Natural killer cell (primary cell): ENCODE data around the gene CFAP299. TPM values are rescaled to one million over a fixed set of nuclear protein-coding genes. Genes with fewer than 3 reads are reported as not detected.

Source experiments
- ATAC-seq, 3 donors: fragments of 150-1000 bp in 2 of 3; fragments of 200-7000 bp in 1 of 3; cut with Tn5 transposase; 1 replicate in 1 of 3; 2 replicates in 2 of 3; pipeline ENCODE4 v1.10.0; 2021; ENCODE audit warnings: mild to moderate bottlenecking in 2 of 3, moderate library complexity in 2 of 3
- DNase-seq, 2 donors: peaks; one replicate each; pipeline versions ENCODE4 v3.0.0 to v3.0.0-alpha.2; 2013 to 2021; ENCODE audit warnings: mixed read lengths in 1 of 2
- H3K27ac ChIP-seq: one replicate; pipeline ENCODE4 v1.5.1; 2013; ENCODE audit warnings: mild to moderate bottlenecking, low read length
- H3K27me3 ChIP-seq: one replicate; pipeline ENCODE4 v1.6.1; 2013; ENCODE audit warnings: low read length; ENCODE audit not compliant: control insufficient read depth, insufficient read depth
- H3K36me3 ChIP-seq: one replicate; pipeline ENCODE4 v1.6.1; 2013; ENCODE audit warnings: low read length; ENCODE audit not compliant: control insufficient read depth, insufficient read depth
- H3K4me1 ChIP-seq: one replicate; pipeline ENCODE4 v1.6.1; 2013; ENCODE audit warnings: low read length; ENCODE audit not compliant: control insufficient read depth, insufficient read depth
- H3K4me3 ChIP-seq: one replicate; pipeline ENCODE4 v1.5.1; 2013; ENCODE audit warnings: low read length
- H3K9me3 ChIP-seq: one replicate; pipeline ENCODE4 v1.6.1; 2013; ENCODE audit warnings: low read length; ENCODE audit not compliant: control insufficient read depth, insufficient read depth
- H3K27ac Mint-ChIP-seq, 2 donors: one replicate each; pipeline ENCODE4 v1.8.0; 2022; ENCODE audit warnings: mild to moderate bottlenecking in 2 of 2, mixed read lengths in 2 of 2, moderate library complexity in 1 of 2
- H3K27me3 Mint-ChIP-seq, 2 donors: one replicate each; pipeline ENCODE4 v1.8.0; 2022; ENCODE audit warnings: low read depth in 2 of 2, mixed read lengths in 2 of 2
- H3K36me3 Mint-ChIP-seq: one replicate; pipeline ENCODE4 v1.8.0; 2022; ENCODE audit warnings: mixed read lengths
- H3K4me1 Mint-ChIP-seq, 2 donors: one replicate each; pipeline ENCODE4 v1.8.0; 2022; ENCODE audit warnings: mixed read lengths in 2 of 2
- H3K4me3 Mint-ChIP-seq: one replicate; pipeline ENCODE4 v1.8.0; 2022; ENCODE audit warnings: mild to moderate bottlenecking, moderate library complexity, mixed read lengths
- H3K9me3 Mint-ChIP-seq, 2 donors: one replicate each; pipeline ENCODE4 v1.8.0; 2022; ENCODE audit warnings: mixed read lengths in 2 of 2
- WGBS: methylation state at CpG from one replicate; pipeline ENCODE4 v1.1.7; 2013; ENCODE audit warnings: missing lambda C conversion rate; ENCODE audit not compliant: insufficient coverage; 5-methylcytosine and 5-hydroxymethylcytosine counted together
- intact Hi-C: fragments of 100-400 bp; cut with micrococcal nuclease; formaldehyde crosslinking; loops from one replicate; pipeline ENCODE4 v1.14.2; 2022
- total RNA-seq, 4 donors: library from RNA; stranded (reverse); fragments of 120-200 nt in 1 of 4; gene quantifications; one replicate each; pipeline versions ENCODE4 v1.2.3 to v1.2.4, GENCODE V29; 2013 to 2022
- TF ChIP-seq, protein P1 (sequence below): fragments of 200-600 bp; IDR thresholded peaks from one replicate; pipeline ENCODE4 v1.8.0; 2022; ENCODE audit warnings: antibody characterized with exemption

The CFAP299 gene
- total RNA-seq, 3 donors from 2014 or later (not counting 1 experiment from before 2014, with no cell fraction given), result not detected

DNA sequence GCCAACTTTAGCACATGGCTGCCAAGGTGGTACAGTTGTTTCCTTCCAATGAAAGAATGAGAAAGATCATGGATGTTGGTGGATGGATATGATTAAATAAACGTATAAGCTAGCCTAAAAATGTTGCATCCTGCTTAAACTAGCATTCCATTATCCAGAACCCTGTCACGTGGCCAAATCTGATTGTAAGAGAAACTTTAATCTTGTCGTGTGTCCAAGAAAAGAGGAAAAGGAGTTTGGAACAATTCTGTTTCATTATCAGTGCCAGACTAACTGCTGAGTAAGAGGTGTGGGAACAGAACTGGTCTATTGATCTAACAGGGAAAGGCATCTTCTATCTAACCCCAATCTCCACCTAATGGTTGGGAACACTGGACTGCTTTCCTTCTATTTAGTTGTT is 369.8 kb downstream of the CFAP299 start:
- Mint-ChIP-seq H3K4me1 (no peaks in the 10 kb centered on the region), H3K4me3 (no peak overlapping the region), H3K27me3 (no peaks in the 10 kb centered on the region), H3K9me3 (no peaks in the 10 kb centered on the region), H3K27ac (no peak overlapping the region), H3K36me3 (no peaks in the 10 kb centered on the region)
- no peak for ATAC-seq
- 83% methylated on average over 1 of the region's 3 CpGs for WGBS
- no peaks in the 10 kb centered on the region for H3K4me1 ChIP-seq
- intact Hi-C loops, result no loop called here
- TF ChIP-seq, protein P1, sequence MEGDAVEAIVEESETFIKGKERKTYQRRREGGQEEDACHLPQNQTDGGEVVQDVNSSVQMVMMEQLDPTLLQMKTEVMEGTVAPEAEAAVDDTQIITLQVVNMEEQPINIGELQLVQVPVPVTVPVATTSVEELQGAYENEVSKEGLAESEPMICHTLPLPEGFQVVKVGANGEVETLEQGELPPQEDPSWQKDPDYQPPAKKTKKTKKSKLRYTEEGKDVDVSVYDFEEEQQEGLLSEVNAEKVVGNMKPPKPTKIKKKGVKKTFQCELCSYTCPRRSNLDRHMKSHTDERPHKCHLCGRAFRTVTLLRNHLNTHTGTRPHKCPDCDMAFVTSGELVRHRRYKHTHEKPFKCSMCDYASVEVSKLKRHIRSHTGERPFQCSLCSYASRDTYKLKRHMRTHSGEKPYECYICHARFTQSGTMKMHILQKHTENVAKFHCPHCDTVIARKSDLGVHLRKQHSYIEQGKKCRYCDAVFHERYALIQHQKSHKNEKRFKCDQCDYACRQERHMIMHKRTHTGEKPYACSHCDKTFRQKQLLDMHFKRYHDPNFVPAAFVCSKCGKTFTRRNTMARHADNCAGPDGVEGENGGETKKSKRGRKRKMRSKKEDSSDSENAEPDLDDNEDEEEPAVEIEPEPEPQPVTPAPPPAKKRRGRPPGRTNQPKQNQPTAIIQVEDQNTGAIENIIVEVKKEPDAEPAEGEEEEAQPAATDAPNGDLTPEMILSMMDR, result no peak
- no peaks in the 10 kb centered on the region for H3K36me3 ChIP-seq
- H3K27me3 ChIP-seq, result no peaks in the 10 kb centered on the region
- H3K9me3 ChIP-seq, result no peaks in the 10 kb centered on the region
- H3K27ac ChIP-seq, result no peak overlapping the region
- H3K4me3 ChIP-seq, result no peak overlapping the region
- no peak for DNase-seq

- H3K9me3 ChIP-seq, result no peaks in the 10 kb centered on the region
- Mint-ChIP-seq H3K4me3 (no peak overlapping the region), H3K27ac (no peak overlapping the region), H3K36me3 (no peaks in the 10 kb centered on the region), H3K9me3 (peaks cover 0 to 2% of the 10 kb centered on the region in 2 donors), H3K27me3 (no peaks in the 10 kb centered on the region), H3K4me1 (no peaks in the 10 kb centered on the region)
- intact Hi-C loops, result no loop called here
- ATAC-seq (no peak), DNase-seq (peak in 1 of 2 donors; percentile 16)
- TF ChIP-seq, protein P1, result no peak
- no peak overlapping the region for H3K27ac ChIP-seq
- no peaks in the 10 kb centered on the region for H3K27me3 ChIP-seq
- no peaks in the 10 kb centered on the region for H3K4me1 ChIP-seq
- no peaks in the 10 kb centered on the region for H3K36me3 ChIP-seq
- H3K4me3 ChIP-seq, result no peak overlapping the region
- 74% methylated on average over 6 of the region's 6 CpGs for WGBS
These were observed 373.7 kb downstream of the CFAP299 start for GRCh38 chr4:80709082-80709869.

DNA sequence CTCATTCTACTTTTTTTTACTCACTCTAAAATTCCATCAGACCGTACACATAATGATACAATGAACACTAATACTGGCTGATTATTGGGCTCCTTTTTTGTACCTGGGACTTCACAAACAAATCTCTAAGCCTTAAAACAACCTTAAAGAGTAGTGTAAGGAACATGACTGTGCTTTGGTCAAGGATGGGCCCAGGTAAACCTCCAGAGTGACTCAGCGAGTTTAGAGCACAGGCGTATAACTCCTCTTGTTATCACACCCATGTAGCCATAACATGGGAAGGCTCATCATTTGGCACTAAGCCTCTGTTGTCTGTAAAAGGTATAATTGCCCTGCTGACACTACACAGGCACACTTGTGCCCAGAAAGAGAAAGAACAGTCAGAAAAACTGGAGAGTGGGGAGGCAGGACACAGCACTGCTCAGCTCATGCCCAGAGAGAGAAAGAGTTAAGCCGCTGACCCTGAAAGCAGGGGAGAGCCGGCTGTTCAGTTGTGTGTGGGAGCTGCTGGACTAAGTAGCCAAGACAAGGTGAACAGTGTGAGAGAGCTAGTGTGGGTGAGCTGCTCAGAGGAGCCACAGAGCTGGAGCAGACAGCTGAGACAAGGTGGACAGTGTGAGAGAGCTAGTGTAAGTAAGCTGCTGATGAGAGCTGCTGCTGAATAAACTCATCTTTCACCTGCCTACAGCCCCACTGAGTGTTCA is 375.4 kb downstream of the CFAP299 start:
- H3K4me1 ChIP-seq, result no peaks in the 10 kb centered on the region
- H3K27me3 Mint-ChIP-seq, result no peaks in the 10 kb centered on the region
- H3K27me3 ChIP-seq, result no peaks in the 10 kb centered on the region
- whole genome bisulfite sequencing, result 69% methylated on average over 4 of the region's 5 CpGs
- no peak overlapping the region for H3K4me3 Mint-ChIP-seq
- H3K36me3 ChIP-seq, result no peaks in the 10 kb centered on the region
- H3K9me3 ChIP-seq, result no peaks in the 10 kb centered on the region
- intact Hi-C loops, result no loop called here
- H3K4me1 Mint-ChIP-seq, result no peaks in the 10 kb centered on the region
- H3K9me3 Mint-ChIP-seq, result peaks cover 0 to 2% of the 10 kb centered on the region in 2 donors
- TF ChIP-seq, protein P1, result no peak
- no peak overlapping the region for H3K27ac Mint-ChIP-seq
- ATAC-seq (no peak), DNase-seq (no peak)
- H3K4me3 ChIP-seq, result no peak overlapping the region
- H3K27ac ChIP-seq, result no peak overlapping the region
- no peaks in the 10 kb centered on the region for H3K36me3 Mint-ChIP-seq
